ENCODE results near the gene BOLA2B. TPM values are rescaled to one million over a fixed set of nuclear protein-coding genes. Genes with fewer than 3 reads are reported as not detected.
"Not testable (repeated sequence)": the region's sequence is repeated elsewhere in the genome, so short reads cannot be mapped to it uniquely, and the experiment has no call there.

Gene BOLA2B
- total RNA-seq, 2 donors from 2014 or later = 137 to 151 TPM

DNA sequence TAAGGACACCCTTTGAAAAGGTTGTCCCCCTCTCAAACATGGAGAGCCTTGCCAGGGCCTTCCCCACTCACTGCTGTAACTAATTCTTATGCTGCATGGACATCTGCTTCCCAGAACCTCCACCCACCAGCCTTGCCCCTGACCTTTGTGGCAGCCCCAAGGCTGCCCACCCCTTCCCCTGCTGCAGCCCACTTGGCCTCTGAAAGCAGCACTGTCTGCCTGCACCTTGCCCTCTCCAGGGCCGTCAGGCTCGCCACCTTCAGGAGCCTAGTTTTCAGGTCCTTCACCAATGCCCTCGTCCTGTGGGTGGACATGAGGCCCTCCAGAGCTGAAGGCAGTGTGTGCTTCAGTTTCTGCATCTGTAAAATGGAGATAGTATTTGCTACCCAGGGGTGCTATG is 12.7 kb downstream of the BOLA2B start:
- TF ChIP-seq, protein P1, sequence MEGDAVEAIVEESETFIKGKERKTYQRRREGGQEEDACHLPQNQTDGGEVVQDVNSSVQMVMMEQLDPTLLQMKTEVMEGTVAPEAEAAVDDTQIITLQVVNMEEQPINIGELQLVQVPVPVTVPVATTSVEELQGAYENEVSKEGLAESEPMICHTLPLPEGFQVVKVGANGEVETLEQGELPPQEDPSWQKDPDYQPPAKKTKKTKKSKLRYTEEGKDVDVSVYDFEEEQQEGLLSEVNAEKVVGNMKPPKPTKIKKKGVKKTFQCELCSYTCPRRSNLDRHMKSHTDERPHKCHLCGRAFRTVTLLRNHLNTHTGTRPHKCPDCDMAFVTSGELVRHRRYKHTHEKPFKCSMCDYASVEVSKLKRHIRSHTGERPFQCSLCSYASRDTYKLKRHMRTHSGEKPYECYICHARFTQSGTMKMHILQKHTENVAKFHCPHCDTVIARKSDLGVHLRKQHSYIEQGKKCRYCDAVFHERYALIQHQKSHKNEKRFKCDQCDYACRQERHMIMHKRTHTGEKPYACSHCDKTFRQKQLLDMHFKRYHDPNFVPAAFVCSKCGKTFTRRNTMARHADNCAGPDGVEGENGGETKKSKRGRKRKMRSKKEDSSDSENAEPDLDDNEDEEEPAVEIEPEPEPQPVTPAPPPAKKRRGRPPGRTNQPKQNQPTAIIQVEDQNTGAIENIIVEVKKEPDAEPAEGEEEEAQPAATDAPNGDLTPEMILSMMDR (IDR thresholded peaks at IDR 0.05) = no peak
- TF ChIP-seq POLR2AphosphoS5 (IDR thresholded peaks at IDR 0.05) = no peak
- no peak for TF ChIP-seq POLR2A (IDR thresholded peaks at IDR 0.05)
- Histone ChIP-seq H3K27me3 (replicated peaks; ENCODE audit: insufficient read depth) (no peaks in the 10 kb centered on the region), H3K27ac (no peak overlapping the region), H3K36me3 (no peaks in the 10 kb centered on the region), H3K4me1 (replicated peaks) (no peaks in the 10 kb centered on the region), H3K4me3 (no peak overlapping the region), H3K9me3 (no peaks in the 10 kb centered on the region)
- no peak for DNase-seq (ENCODE audit: low spot score)
- 85% methylated on average over 3 of the region's 3 CpGs for WGBS
- intact Hi-C loops (cut with DNase I) = no loop called here

GRCh38 chr16:30179931-30180330 is 13.5 kb downstream of the BOLA2B start:
- 94% methylated on average over 9 of the region's 9 CpGs for WGBS
- no peak overlapping the region for H3K4me3 ChIP-seq
- no peaks in the 10 kb centered on the region for H3K4me1 ChIP-seq (replicated peaks)
- DNase-seq (ENCODE audit: low spot score) = no peak
- intact Hi-C loops (cut with DNase I) = no loop called here
- no peak overlapping the region for H3K27ac ChIP-seq
- H3K36me3 ChIP-seq = no peaks in the 10 kb centered on the region
- TF ChIP-seq, protein P1 (IDR thresholded peaks at IDR 0.05) = no peak
- TF ChIP-seq POLR2AphosphoS5 (IDR thresholded peaks at IDR 0.05) (no peak), POLR2A (IDR thresholded peaks at IDR 0.05) (no peak)
- H3K27me3 ChIP-seq (replicated peaks; ENCODE audit: insufficient read depth) = no peaks in the 10 kb centered on the region
- H3K9me3 ChIP-seq = no peaks in the 10 kb centered on the region

- DNase-seq (ENCODE audit: low spot score) = no peak
- Histone ChIP-seq H3K36me3 (no peaks in the 10 kb centered on the region), H3K4me1 (replicated peaks) (no peaks in the 10 kb centered on the region), H3K27me3 (replicated peaks; ENCODE audit: insufficient read depth) (no peaks in the 10 kb centered on the region), H3K9me3 (no peaks in the 10 kb centered on the region), H3K27ac (no peak overlapping the region), H3K4me3 (no peak overlapping the region)
- no peak for TF ChIP-seq POLR2A (IDR thresholded peaks at IDR 0.05)
- TF ChIP-seq, protein P1 (IDR thresholded peaks at IDR 0.05) = no peak
- WGBS = 89% methylated on average over 4 of the region's 4 CpGs
- intact Hi-C loops (cut with DNase I) = no loop called here
These were observed 14.3 kb downstream of the BOLA2B start for GRCh38 chr16:30179195-30179594.

DNA sequence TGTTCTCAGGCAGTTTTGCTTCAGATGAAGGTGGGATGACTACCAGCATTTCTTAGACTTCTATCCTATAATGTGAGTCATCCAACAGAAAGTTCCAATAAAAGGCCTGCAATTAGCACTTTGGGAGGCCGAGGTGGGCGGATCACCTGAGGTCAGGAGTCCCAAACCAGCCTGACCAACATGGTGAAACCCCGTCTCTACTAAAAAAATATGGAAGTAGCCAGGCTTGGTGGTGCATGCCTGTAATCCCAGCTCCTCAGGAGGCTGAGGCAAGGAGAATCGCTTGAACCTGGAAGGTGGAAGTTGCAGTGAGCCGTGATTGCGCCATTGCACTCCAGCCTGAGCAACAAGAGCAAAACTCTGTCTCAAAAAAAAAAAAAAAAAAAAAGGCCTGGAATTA is 16.6 kb downstream of the BOLA2B start:
- WGBS = 75% methylated on average over 6 of the region's 6 CpGs
- H3K27ac ChIP-seq; intact Hi-C loops (cut with DNase I); H3K4me3 ChIP-seq; H3K36me3 ChIP-seq; H3K9me3 ChIP-seq; H3K27me3 ChIP-seq (replicated peaks; ENCODE audit: insufficient read depth); DNase-seq (ENCODE audit: low spot score); H3K4me1 ChIP-seq (replicated peaks): not testable (repeated sequence)

GRCh38 chr16:30173054-30173453 is 20.4 kb downstream of the BOLA2B start:
- Histone ChIP-seq H3K4me1 (replicated peaks) (no peaks in the 10 kb centered on the region), H3K36me3 (no peaks in the 10 kb centered on the region), H3K27me3 (replicated peaks; ENCODE audit: insufficient read depth) (no peaks in the 10 kb centered on the region), H3K4me3 (no peak overlapping the region), H3K9me3 (no peaks in the 10 kb centered on the region), H3K27ac (no peak overlapping the region)
- TF ChIP-seq POLR2AphosphoS5 (IDR thresholded peaks at IDR 0.05) = no peak
- TF ChIP-seq, protein P1 (IDR thresholded peaks at IDR 0.05) = no peak
- TF ChIP-seq POLR2A (IDR thresholded peaks at IDR 0.05) = no peak
- intact Hi-C loops (cut with DNase I) = no loop called here
- DNase-seq (ENCODE audit: low spot score) = no peak
- 90% methylated on average over 7 of the region's 7 CpGs for WGBS

- H3K27ac ChIP-seq; H3K9me3 ChIP-seq; H3K4me1 ChIP-seq (replicated peaks); intact Hi-C loops (cut with DNase I); H3K27me3 ChIP-seq (replicated peaks; ENCODE audit: insufficient read depth); H3K36me3 ChIP-seq; H3K4me3 ChIP-seq; DNase-seq (ENCODE audit: low spot score): not testable (repeated sequence)
- 87% methylated on average over 3 of the region's 31 CpGs for WGBS
These were observed 23.3 kb downstream of the BOLA2B start for GRCh38 chr16:30170145-30170544.

GRCh38 chr16:30169416-30169815 is 24.1 kb downstream of the BOLA2B start:
- H3K27me3 ChIP-seq (replicated peaks; ENCODE audit: insufficient read depth); H3K27ac ChIP-seq; H3K4me3 ChIP-seq; DNase-seq (ENCODE audit: low spot score); H3K9me3 ChIP-seq; intact Hi-C loops (cut with DNase I); H3K4me1 ChIP-seq (replicated peaks); H3K36me3 ChIP-seq: not testable (repeated sequence)
- 97% methylated on average over 7 of the region's 38 CpGs for WGBS

GRCh38 chr16:30168746-30169145 is 24.7 kb downstream of the BOLA2B start:
- H3K36me3 ChIP-seq; DNase-seq (ENCODE audit: low spot score); H3K4me1 ChIP-seq (replicated peaks); H3K9me3 ChIP-seq; H3K4me3 ChIP-seq; intact Hi-C loops (cut with DNase I); H3K27ac ChIP-seq; H3K27me3 ChIP-seq (replicated peaks; ENCODE audit: insufficient read depth): not testable (repeated sequence)
- WGBS = 80% methylated on average over 4 of the region's 29 CpGs
